Embryonic facial prominence (tissue), 1 donor: ENCODE results near the gene C16orf82.

Experiments used
- DNase-seq: peaks from one replicate; pipeline ENCODE4 v3.0.0-alpha.2; 2016; ENCODE audit errors: extremely low spot score

C16orf82 gene

DNA sequence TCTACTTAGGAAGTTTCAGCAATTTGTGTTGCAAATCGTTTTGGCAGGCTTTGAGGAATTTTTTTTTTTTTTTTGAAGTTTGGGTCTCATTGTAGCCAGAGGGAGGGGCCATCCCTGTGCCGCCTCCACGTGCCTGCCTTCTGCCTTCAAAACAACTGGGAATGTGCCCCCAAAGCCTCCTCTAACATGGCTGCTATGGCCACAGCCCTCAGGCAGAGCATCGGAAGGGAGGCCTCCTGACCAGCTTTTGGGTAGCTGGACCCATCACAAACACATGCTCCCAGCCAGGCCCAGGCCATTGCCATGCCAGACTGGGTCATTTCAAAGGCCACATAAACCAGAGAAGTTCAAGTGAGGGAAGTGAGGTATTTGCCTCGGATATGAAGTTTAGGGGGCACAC is 21.5 kb downstream of the C16orf82 start:
- DNase-seq = no peak

- DNase-seq = no peak
These were observed 29.6 kb downstream of the C16orf82 start for GRCh38 chr16:27096375-27096774.

- no peak for DNase-seq
These were observed 31.1 kb downstream of the C16orf82 start for GRCh38 chr16:27097800-27098230.

DNA sequence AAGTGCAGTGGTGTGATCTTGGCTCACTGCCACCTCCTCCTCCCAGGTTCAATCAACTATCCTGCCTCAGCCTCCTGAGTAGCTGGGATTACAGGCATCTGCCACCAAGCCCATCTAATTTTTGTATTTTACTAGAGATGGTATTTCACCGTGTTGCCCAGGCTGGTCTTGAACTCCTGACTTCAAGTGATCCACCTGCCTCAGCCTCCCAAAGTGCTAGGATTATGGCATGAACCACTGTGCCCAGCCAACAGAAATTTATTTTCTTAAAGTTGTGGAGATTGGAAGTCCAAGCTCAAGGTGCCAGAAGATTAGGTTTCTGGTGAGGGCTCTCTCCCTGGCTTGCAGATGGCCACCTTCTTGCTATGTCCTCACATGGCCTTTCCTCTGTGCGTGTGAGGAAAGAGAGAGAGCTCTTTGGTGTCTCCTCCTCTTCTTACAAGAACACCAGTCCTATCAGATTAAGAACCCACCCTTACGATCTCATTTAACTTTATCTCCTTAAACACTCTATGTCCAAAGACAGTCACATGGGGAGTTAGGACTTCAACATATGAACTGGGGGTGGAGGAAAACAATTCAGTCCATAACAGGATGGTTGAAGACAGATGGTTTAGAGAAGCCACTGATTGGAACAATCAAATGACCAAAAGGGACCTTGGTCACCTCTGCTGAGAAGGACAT is 31.8 kb downstream of the C16orf82 start:
- no peak for DNase-seq

DNA sequence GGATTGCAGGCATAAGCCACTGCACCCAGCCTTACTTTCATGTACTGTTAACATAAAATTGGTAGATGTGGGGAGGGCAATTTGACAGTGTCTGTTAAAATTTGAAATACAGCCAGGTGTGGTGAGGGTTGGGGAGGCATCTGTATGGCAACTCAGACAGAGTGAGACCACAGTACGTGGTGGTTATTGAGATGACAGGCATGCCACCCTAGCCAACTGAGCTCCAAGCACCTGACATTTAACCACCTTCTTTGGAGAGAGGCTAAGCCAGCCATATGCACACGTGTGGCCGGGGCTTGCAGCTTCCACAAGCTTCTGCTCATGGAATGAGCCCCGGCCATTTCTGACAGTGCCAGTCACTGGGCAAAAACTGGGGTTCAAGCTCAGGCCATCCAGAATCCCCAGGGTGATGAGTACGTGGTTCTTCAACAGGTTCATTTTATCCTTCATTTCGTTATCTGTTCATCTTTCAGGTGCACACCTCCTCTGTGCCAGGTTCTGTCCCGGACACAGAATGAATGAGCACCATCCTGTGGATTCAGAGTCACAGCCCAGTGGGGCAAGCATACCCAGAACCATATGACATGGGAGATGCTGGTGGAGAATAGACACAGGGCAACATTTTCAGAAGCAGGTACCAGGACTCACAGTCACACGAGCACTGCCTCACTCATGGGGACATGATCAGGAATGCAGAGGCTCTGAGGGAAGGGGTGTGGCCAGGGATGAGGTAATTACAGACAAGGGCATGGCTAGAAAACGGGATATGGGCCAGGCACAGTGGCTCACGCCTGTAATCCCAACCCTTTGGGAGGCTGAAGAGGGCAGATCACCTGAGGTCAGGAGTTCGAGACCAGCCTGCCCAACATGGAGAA is 36.2 kb downstream of the C16orf82 start:
- no peak for DNase-seq

DNA sequence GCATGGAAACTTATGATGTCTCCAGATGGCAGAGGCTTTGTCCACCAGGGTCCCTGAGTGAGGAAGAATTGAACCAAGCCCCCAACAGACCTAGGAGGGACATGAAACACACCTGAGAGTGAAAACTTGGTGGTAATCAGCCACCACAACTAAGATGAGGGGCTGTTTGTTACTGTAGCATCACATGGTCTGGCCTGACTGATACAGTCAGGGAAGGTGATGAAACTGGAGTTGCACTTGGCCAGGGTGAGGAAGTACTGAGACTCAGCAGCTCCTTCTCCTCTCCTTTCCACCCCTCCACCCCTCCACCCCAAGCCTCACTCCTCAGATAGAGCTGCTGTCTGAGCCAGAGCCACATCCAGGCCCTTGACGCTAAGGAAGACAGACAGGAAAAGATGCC is 37.2 kb downstream of the C16orf82 start:
- DNase-seq = no peak

GRCh38 chr16:27106305-27106704 is 39.6 kb downstream of the C16orf82 start:
- no peak for DNase-seq

DNA sequence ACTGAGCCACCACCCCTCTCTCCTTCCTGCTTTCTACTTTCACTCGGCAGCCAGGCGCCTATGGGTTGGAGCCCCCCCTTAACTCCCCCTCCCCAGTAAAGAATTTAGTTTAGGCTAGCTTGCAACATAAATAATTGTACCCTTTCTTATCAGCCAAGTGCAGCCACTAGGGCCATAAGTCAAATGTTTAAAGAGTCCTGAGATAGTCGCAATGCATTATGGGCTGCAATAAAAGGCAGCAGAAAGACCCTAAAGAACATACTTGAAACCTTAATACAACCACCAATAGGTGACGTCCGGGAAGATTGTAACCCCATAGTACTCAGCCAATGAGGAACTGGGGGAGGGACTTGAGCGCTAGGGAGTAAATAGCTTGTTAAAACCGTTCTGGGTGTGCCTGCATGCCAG is 40.5 kb downstream of the C16orf82 start:
- no peak for DNase-seq

- no peak for DNase-seq
These were observed 41.5 kb downstream of the C16orf82 start for GRCh38 chr16:27108051-27108770.

- DNase-seq = no peak
These were observed 42.3 kb downstream of the C16orf82 start for GRCh38 chr16:27108826-27109665.

DNA sequence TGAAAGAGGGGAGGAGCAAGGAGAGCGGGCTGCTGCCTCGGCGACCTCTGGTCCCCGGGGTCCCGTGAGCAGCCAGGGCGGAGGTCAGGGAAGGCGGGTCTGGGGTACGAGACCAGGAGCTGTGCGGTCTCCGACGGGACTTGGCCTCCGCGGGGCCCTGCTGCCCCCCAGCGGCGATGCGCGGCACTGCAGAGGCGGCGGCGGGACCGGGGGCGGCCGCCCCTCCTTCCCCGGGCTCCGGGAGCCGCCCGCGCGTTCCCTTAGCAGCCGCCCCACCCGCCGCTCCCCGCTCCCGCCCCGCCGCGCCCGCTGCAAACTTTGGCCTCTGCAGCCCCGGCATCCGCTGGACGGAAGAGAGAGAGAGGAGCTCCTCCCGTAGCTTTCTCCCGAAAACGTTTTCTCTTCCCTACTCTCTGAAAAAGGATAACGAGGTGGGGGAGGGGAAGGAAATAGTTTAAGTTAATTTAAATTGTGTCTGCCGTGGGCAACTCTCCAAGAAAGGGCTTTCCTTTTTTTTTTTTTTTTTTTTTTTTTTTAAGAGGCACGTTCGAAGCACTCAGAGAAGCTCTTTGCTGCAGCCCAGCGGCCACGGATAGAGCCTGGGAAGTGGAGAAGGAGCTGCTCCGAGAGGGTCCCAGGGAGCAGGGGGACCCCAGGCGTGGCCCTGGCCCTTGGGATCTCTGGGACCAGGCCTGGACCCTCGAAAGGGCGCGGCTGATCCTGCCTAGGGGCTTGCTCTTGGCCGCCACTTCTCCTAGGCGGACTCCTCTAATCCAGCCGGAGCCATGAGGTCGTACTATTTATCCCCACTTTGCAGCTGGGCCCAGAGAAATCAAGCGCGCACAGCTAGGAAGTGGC is 43.2 kb downstream of the C16orf82 start:
- peak; percentile 53 for DNase-seq

DNA sequence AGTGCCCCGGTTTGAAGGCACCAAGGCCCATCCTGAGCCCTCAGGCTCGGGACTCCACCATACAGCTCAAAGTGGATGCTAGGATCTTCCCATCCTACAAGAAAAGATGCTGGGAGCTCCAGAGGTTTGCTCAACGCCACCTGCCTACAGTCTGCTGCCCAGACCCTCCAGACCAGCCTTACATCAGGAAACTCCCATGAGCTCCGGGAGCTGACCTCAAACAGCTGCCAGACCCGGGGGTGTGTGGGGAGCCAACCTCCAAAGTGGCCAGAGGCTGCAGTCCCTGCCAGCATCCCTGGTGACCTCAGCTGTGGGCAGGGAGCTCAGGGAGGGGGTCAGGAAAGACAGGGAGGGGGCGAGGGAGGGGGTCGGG is 43.8 kb downstream of the C16orf82 start:
- no peak for DNase-seq

DNA sequence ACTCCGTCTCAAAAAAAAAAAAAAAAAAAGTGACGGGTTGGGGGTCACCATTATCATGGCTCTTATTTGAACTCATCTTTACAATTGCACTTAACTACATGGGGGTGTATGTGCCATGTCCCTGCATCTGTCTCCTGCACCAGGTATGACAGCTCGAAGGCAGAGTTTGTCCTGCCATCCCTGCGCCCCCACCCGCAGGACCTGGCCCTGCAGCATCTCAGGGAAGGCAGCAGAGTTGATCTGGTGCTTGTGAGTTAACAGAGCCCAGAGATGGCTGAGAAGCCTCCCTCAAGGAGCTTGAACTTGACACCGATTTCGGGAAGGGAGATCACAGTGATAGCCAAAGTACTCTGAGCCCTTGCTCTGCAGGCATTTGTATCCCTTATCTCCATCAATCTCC is 44.8 kb downstream of the C16orf82 start:
- no peak for DNase-seq

- DNase-seq = no peak
These were observed 45.5 kb downstream of the C16orf82 start for GRCh38 chr16:27112093-27112811.

- no peak for DNase-seq
These were observed 46.7 kb downstream of the C16orf82 start for GRCh38 chr16:27113341-27113841.

DNA sequence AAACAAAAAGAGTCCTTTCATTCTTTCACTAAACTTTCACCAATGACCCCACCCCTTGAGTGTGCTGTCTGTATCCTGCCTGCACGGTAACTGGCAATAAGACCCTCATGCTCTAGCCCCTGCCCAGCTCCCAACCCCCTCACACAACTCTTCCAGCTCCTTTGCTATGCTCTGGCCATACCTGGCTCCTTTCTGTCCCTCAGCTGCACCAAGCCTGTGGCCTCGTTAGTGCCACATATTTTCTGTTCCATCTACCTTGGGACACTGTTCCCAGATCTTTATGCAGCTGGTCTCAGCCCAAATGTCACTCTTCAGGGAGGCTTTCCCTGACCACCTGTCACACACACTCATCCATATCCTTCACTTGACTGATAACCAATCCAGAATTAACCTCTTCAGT is 47.3 kb downstream of the C16orf82 start:
- no peak for DNase-seq

DNA sequence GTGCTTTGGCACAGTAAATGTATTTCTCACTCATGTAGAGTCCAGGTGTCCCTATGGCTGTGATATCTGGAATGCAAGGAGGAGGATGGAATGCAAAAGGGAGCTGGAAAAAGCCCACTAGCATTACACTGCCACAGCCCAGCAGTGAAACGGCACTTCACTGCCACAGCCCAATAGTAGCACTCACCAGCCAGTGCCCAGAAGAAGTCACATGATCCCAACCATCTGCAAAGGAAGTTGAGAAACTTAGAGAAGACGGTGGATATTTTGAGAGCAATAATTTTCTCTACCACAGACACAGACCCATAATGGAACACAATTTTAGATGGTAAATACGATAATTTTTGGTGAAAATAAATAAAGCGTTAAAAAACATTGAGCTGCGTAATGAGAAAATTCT is 51.8 kb downstream of the C16orf82 start:
- no peak for DNase-seq
